GM19193 (cell line): Measurements from ENCODE around the gene KCNIP3.

Experiments
- POLR2A ChIP-seq: IDR thresholded peaks from 4 replicates; pipeline ENCODE4 v1.6.1; 2011; ENCODE audit not compliant: insufficient read depth, insufficient read length; ENCODE audit errors: extremely low read depth

The KCNIP3 gene

GRCh38 chr2:95271381-95271971 is 25.7 kb upstream of the KCNIP3 start:
- TF ChIP-seq POLR2A = no peak

GRCh38 chr2:95272299-95272751 is 24.8 kb upstream of the KCNIP3 start:
- no peak for TF ChIP-seq POLR2A

DNA sequence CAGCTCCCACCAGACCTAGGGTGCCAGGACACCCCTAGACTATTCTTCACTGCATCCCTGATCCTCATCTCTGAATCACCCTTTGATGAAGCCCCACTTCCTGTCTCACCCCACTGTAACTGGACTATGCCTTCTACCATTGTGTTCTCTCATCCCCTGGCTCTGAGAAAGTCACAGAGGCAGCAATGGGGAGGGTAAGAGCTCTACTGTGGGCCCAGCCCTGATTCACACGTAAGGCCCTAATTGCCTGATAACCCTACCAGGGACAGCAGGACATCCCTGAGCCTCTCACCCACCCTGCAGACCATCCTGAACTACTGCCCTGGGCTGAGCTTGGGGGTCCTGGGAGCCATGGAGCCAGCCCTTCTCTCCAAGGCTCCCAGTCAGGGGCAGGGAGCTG is 24.4 kb upstream of the KCNIP3 start:
- no peak for TF ChIP-seq POLR2A

DNA sequence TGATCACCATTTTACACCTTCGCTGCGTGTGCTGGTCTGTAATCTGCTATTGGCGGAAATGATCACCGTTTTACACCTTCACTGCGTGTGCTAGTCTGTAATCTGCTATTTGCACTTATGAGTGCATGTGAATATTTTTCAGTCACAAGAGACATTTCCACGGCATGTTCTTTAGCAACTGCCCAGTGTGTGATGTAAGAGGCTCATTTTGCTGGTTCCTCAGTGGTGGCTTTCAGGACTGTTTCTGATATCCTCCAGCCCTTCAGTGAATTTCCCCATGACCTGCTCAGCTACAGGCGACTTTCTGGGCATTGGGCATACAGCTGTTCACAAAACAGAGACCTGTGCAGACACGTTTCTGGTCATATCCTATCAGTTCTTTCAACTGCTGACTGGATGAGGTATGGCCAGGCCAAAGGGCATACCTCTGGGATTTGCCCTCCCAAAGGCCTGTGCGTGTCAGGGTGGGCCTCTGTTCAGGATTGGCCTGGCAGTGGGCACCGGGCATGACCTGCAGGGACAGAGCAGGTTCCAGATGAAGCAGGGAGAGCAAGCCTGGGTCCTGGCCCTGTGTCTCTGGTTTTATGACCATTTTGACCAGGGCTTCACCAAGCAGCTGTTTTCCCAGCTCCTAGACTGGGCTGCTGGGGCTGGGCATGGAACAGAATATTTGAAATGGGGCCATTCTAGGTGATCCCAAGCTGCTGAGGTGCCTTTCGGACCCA is 23.4 kb upstream of the KCNIP3 start:
- no peak for TF ChIP-seq POLR2A

DNA sequence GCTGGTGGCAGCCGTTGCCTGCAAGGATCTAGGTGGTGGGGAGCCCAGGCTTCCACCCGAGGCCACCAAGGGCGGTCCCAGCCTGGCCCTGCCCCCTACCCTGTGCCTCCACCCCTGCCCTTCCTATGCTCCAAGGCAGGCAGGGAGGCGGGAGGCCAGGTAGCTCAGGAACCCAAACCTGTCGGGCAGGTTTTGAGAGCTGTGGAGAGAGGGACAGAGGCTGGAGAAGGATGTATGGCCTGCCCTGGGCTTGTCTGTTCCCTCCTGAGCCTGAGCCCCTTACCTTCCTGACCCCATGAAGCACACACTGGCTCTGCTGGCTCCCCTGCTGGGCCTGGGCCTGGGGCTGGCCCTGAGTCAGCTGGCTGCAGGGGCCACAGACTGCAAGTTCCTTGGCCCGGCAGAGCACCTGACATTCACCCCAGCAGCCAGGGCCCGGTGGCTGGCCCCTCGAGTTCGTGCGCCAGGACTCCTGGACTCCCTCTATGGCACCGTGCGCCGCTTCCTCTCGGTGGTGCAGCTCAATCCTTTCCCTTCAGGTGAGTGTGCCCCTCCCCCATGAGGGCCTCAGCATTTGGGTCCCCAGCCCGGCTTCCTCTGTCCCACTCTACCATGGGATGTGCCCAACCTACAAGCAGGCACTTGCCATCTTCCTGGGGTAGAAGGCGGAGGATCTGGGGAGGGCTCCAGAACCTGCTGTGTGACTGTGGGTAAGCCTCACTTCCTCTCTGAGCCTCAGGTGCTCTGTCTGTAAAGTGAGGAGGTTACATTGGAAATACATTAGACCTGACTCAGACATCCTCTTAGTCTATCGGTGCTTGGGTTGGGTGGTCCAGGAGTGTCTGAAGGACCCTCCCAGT is 22.6 kb upstream of the KCNIP3 start, which contains the start of gene PROM2:
PROM2 (plus strand) TSS at position 159 of the 860 bp plus-strand sequence; CDS start at position 296, 137 bp downstream.
- TF ChIP-seq POLR2A = no peak

- no peak for TF ChIP-seq POLR2A
Measured at GRCh38 chr2:95275151-95275515, 22.0 kb upstream of the KCNIP3 start.

DNA sequence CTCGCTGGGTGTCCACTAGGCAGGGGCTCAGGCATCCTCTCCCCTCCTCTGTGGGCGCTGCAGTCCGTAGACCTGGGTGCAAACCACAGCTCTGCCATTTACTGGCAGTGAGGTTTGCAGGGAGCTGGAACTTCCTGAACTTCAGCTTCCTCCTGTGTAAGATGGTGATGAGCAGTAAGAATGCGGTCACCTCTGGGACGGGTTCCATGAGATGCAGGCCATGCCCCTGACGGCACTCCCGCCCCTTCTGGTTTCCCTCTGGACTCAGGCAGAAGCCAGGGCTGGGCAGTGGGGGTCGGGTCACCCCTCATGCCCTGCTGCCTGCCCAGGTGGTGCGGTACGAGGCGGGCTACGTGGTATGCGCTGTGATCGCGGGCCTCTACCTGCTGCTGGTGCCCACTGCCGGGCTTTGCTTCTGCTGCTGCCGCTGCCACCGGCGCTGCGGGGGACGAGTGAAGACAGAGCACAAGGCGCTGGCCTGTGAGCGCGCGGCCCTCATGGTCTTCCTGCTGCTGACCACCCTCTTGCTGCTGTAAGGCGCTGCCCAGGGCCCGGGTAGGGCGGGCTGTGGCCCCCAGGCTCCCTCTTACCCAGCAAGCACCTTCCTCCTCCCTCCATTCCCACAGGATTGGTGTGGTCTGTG is 21.4 kb upstream of the KCNIP3 start:
- TF ChIP-seq POLR2A = no peak

DNA sequence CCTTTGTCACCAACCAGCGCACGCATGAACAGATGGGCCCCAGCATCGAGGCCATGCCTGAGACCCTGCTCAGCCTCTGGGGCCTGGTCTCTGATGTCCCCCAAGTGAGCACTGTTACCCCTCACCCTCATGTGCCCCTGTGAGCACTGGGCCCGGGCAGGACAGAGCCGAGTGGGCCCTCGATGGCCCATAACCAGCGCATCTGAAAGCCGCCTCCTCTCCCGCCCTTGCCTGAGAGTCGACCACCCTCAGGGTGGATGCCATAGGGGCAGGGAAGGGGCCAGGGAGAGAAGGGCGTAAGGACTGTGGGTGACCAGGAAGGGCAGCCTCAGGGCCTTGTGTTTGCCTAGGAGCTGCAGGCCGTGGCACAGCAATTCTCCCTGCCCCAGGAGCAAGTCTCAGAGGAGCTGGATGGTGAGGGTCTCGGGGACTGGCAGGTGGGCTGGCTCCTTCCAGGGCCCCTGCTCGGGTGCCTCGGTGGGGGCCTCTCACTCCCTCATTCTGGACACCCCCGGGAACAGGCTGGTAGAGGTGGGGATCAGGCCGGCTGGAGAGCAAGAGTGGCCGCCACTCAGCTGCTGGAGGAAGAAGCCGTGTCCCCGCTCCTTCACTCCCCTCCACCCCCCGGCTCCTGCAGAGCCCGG is 20.8 kb upstream of the KCNIP3 start:
- TF ChIP-seq POLR2A = no peak

DNA sequence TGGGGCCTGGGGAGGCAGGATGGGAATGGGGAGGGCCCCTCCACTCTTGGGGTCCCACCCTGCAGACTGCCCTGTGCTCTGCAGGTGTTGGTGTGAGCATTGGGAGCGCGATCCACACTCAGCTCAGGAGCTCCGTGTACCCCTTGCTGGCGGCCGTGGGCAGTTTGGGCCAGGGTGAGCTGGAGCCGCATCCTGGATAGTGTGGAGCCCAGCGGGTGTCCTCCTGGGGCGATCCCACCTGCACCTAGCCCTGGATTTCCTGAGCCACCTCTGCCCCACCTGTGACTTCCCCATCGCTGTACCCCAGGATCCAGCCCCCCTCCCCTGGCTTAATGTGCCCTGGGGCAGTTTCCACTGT is 20.3 kb upstream of the KCNIP3 start:
- TF ChIP-seq POLR2A = no peak

GRCh38 chr2:95277246-95277906 is 19.8 kb upstream of the KCNIP3 start:
- TF ChIP-seq POLR2A = no peak

DNA sequence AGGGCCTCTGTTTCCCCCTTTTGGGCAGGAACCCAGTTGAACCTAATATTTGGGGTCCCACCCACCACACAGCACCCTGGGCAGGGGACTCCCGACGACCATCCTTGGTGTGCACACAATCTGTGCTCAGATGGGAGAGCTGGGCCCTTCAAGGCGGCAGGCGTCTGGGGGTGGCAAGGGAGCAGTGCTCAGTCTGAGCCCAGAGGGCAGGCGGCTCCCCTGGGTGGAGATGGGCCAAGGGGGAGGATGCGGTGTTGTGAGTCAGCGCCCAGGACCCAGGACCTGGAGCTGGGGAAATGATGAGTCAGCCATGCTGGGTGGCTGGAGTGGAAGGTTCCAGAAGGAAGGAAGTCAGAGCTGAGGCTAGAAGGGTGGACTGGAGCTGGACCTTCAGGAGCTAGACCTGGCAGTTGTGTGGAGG is 19.1 kb upstream of the KCNIP3 start:
- no peak for TF ChIP-seq POLR2A

DNA sequence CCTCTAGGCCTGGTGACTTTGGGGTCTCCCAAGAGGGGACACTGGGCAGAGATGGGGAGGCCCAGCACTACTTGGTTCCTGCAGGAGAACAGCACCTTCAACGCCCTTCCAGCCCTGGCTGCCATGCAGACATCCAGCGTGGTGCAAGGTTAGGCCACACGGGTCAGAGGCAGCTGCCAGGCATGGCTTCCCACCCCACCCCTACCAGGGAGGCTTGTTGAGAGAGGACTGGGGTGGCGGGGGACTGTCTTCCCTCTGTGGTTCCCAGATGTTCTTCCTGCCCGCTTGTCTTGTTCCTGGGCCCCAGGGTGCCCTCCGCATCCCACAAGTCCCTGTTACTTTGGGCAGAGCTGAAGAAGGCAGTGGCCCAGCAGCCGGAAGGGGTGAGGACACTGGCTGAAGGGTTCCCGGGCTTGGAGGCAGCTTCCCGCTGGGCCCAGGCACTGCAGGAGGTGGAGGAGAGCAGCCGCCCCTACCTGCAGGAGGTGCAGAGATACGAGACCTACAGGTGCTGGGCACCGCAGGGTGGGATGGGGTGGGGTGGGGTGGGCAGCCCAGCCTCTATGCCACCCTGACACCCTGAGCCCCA is 18.4 kb upstream of the KCNIP3 start:
- no peak for TF ChIP-seq POLR2A

GRCh38 chr2:95279435-95280035 is 17.6 kb upstream of the KCNIP3 start:
- no peak for TF ChIP-seq POLR2A
